Esophagus muscularis mucosa (tissue), 3 donors: ENCODE measurements around the gene CCN6.

Source experiments
- CTCF ChIP-seq, 3 experiments: fragments of 200-600 bp in 2 of 3; fragments of 450-650 bp in 1 of 3; sonication (generic) in 2 of 3; IDR thresholded peaks; one replicate each; pipeline ENCODE4 v1.5.1; 2017 to 2019; ENCODE audit warnings: antibody characterized with exemption in 3 of 3, mild to moderate bottlenecking in 2 of 3, moderate library complexity in 1 of 3
- POLR2A ChIP-seq: fragments of 450-650 bp; IDR thresholded peaks from one replicate; pipeline ENCODE4 v1.6.1; 2017; ENCODE audit warnings: antibody characterized with exemption, moderate library complexity, mild to moderate bottlenecking, low read depth

- TF ChIP-seq CTCF (IDR thresholded peaks at IDR 0.05) (no peak), POLR2A (no peak)
Observed at GRCh38 chr6:112054555-112055190, 769 bp downstream of the CCN6 start.
